Stimulated activated CD8-positive, alpha-beta memory T cell treated with anti-CD3 and anti-CD28 coated beads, Interleukin-15, amount 100 ng/mL, for 1 hour (primary cell): Measurements from ENCODE around the gene XPO1.
"Not testable (repeated sequence)": the region's sequence is repeated elsewhere in the genome, so short reads cannot be mapped to it uniquely, and the experiment has no call there.

Experiments used
- DNase-seq: peaks from one replicate; pipeline ENCODE4 v3.0.0-alpha.2; 2020; ENCODE audit warnings: low read depth

Gene XPO1, protein sequence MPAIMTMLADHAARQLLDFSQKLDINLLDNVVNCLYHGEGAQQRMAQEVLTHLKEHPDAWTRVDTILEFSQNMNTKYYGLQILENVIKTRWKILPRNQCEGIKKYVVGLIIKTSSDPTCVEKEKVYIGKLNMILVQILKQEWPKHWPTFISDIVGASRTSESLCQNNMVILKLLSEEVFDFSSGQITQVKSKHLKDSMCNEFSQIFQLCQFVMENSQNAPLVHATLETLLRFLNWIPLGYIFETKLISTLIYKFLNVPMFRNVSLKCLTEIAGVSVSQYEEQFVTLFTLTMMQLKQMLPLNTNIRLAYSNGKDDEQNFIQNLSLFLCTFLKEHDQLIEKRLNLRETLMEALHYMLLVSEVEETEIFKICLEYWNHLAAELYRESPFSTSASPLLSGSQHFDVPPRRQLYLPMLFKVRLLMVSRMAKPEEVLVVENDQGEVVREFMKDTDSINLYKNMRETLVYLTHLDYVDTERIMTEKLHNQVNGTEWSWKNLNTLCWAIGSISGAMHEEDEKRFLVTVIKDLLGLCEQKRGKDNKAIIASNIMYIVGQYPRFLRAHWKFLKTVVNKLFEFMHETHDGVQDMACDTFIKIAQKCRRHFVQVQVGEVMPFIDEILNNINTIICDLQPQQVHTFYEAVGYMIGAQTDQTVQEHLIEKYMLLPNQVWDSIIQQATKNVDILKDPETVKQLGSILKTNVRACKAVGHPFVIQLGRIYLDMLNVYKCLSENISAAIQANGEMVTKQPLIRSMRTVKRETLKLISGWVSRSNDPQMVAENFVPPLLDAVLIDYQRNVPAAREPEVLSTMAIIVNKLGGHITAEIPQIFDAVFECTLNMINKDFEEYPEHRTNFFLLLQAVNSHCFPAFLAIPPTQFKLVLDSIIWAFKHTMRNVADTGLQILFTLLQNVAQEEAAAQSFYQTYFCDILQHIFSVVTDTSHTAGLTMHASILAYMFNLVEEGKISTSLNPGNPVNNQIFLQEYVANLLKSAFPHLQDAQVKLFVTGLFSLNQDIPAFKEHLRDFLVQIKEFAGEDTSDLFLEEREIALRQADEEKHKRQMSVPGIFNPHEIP (N-terminal part only)

GRCh38 chr2:61538200-61538919, at the start of gene XPO1:
Gene XPO1 (minus strand): TSS chr2:61538356. CDS start chr2:61533897, 4,459 bp downstream.
- DNase-seq, result peak; percentile 95

GRCh38 chr2:61586928-61587327, 48.8 kb upstream of the XPO1 start:
- not testable (repeated sequence) for DNase-seq

DNA sequence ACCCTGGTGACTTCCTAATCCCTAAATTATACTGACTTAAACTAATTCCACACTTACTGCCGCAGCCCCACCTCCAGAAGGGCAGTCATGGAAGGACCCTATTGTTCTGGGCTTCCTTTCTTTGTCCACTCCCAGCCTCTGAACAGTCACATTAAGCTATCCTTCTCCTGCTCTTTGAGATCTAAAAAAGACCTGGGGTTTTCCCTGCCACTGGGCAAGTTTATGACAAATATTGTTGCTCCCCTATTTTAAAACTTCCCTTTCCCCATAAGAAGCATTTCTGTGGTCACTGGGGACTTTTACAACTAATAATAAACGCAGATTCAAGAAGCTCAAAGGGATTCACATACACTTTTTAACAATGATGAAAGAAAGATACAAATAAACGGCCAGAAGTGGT, 47.2 kb upstream of the XPO1 start:
- no peak for DNase-seq

DNA sequence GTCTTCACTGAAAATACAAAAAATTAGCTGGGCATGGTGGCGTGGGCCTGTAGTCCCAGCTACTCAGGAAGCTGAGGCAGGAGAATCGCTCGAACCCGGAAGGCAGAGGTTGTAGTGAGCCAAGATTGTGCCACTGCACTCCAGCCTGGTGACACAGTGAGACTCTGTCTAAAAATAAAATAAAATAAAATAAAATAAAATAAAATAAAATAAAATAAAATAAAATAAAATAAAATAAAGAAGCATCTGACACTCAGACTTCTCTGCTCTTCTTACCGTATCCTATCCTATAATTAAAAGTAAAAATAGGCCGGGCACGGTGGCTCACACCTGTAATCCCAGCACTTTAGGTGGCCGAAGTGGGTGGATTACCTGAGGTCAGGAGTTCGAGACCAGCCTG, 46.2 kb upstream of the XPO1 start:
- not testable (repeated sequence) for DNase-seq

DNA sequence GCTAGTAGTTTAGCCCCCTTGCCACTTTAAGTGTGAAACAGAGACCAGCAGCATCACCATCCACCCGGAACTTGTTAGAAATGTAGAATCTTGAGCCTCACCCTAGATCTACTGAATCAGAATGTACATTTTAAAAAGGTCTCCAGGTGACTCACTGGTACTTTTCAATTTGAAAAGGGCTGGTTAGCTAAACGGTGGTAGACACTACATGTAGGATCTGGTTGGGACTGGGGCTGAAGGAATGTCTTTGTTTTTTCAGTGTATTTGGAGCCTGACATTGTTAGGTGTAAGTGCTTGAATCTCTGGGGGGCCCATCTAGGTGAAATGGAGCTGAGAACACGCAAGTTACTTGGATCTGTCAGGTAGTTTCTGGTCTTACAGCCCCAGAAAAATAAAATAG, 44.0 kb upstream of the XPO1 start:
- DNase-seq, result no peak

GRCh38 chr2:61581716-61582115, 43.6 kb upstream of the XPO1 start:
- DNase-seq, result no peak

GRCh38 chr2:61575447-61575859, 37.3 kb upstream of the XPO1 start:
- DNase-seq, result no peak

DNA sequence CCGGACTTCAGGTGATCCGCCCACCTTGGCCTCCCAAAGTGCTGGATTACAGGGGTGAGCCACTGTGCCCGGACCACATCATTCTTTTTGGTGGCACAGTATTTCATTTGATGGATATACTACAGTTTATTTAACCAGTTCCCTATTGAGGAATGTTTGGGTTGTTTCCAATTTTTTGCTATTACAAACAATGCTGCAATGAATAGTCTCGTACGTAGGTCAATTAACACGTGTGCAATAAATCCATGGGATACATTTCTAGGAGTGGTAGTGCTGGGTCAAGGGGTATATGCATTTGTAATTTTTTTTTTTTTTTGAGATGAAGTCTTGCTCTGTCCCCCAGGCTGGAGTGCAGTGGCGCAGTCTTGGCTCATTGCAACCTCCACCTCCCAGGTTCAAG, 28.4 kb upstream of the XPO1 start:
- DNase-seq, result no peak

- no peak for DNase-seq
Observed at GRCh38 chr2:61562615-61563014, 24.5 kb upstream of the XPO1 start.

GRCh38 chr2:61558160-61558559, 20.0 kb upstream of the XPO1 start:
- DNase-seq, result no peak

GRCh38 chr2:61557381-61557780, 19.2 kb upstream of the XPO1 start:
- no peak for DNase-seq

DNA sequence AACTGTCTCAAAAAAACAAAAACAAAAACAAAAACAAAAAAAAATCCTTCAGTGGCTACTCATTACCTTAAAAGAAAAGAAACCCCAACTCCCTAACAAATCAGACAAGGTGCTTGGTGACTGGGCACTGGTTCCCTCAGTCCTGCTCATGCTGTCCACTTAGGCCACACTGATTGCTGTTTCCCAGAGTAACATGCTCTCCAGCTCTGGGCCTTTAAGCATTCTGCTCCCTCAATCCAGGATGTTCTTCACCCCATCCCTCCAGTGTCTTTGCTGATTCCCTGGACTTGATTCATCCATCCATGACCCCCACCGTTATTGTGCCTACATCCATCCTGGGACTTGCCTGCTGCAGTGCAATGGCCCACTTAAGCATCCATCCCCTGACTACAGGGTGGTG, 16.4 kb upstream of the XPO1 start:
- DNase-seq, result no peak

DNA sequence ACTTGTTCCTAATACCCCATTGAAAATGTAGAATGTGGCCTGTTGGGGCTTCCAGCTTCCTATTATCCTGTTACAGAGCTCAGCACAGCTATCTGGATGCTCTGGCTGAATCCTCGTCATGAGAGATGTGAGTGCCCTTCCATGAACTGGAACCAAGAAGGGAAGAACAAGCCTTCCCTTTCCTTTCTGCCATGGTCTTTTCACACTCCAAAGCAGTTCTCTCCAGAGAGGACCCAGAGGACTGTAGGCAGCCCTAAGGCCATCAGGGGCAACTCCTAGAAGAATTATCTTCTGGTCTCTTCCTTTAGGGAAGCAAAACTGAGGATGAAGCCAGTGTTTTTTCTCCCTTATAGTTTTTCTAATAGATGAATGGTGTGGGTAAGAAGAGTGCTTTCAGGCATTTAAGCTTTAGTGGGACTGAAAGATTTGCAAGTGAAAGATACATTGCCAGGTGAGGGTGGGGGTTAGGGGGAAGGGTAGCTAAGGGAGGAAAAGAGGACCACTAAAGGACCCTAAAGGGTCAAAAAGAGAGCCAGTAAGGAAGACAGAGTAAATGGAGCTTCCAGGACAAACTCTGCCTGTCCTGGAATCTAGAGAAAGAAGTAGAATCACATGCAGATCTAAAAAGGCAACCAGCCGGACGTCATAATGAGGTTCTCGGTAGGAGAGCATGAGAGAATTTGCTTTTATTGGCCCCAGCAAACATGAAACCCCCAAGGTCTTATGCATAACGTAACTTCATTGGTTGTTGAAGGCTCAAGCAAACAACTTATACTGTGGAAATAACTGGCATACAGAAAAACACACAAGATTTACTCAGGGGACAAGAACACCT, 12.4 kb upstream of the XPO1 start:
- no peak for DNase-seq

GRCh38 chr2:61549546-61549945, 11.4 kb upstream of the XPO1 start:
- DNase-seq, result no peak

DNA sequence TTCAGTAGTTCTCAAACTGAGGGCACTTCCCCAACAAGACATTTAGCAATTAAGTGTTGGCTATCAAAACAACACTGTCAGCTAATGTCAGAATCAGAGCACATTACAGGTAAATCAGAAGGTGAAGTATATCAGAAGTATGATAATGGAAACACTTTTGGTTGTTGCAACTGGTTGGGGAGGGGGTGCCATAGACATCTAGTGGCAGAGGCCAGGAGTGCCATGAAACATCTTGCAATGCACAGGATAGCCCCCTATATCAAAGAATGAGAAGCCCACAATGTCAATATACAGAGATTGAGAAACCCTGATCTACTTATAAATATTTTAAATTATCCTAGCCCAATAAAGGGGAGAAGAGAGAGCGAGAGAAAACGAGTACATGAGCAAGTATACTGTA, 4.9 kb upstream of the XPO1 start:
- DNase-seq, result no peak

DNA sequence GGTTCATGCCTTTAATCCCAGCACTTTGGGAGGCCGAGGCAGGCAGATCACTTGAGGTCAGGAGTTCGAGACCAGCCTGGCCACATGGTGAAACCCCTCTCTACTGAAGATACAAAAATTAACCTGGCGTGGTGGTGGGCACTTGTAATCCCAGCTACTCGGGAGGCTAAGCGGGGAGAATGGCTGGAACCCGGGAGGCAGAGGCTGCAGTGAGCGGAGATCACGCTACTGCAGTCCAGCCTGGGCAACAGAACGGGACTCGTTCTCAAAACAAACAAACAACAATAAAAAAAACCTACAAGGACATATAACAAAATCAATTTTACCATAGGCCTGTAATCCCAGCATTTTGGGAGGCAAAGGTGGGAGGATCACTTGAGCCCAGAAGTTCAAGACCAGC, 2.0 kb upstream of the XPO1 start:
- not testable (repeated sequence) for DNase-seq

DNA sequence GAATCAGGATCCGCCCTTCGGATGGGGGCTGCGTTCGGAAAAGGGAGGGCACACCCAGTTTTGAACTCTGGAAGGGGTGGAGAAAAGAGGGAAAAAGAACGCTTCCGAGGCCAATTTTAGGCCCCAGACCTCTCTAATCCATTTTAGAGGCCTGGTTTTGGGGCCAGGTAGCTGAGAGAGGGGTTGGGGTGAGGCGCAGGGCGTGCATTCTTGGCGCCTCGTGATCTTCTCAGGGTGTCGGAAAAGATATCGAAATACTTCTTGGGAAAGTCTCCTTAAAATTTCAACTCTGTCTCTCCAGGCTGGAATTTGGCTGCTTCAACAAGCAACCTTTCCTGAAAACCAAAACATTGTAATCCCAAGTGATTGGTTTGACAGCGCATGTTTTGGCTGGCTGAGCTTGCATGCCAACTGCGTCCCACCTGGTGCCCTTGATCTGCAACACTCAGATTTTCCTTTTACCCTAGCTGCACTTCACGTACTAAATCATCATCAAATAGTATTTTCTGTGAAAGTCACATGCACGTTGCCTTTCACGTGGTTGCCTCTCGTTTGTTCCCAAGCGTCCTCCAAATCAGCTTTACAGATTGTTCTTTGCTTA, 864 bp upstream of the XPO1 start:
- DNase-seq, result peak; percentile 9

GRCh38 chr2:61537950-61538199, 281 bp downstream of the XPO1 start:
- no peak for DNase-seq

DNA sequence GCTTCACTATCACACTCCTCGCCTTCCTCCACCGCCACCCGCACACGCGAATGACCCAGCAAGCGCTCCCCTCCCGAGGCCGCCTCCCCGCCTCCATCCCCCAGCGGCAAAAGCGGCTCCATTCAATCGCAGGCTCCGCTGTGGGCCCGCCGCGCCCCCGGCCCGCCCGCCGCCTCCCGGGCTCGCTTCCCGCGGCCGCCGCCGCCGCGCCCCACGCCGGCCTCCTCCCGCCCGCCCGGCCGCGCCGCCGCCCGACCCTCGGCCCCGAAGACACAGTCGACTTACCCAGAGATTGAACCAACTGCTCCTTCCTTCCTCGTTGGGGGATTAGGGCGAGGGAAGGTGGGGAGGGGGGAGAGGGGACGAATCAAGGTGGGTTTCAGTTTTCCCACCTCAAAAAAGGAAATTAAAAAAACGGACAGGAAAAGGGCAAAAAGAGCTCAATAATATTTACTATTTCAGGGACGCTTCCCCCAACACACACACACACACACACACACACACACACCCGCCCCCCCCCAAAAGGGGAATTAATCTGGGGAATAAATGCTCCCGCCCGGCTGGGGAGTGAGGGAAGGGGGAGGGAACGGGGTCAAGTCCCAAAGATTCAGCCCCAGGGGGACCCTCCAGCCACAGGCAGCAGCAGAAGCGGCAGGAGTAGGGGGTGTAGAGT, 743 bp downstream of the XPO1 start:
- DNase-seq, result peak; percentile 6

GRCh38 chr2:61536572-61537276, 1.4 kb downstream of the XPO1 start:
- peak; percentile 62 for DNase-seq
